T-cell (primary cell): Measurements from ENCODE around the gene TNFAIP6. TPM values are rescaled to one million over a fixed set of nuclear protein-coding genes. Genes with fewer than 3 reads are reported as not detected.

Experiments used
- ATAC-seq, 4 experiments: fragments of 200-7000 bp in 3 of 4; fragments of 150-1000 bp in 1 of 4; cut with Tn5 transposase; replicated peaks in 1 of 4; 1 replicate in 3 of 4; 2 replicates in 1 of 4; pipeline ENCODE4 v1.10.0; 2021; ENCODE audit warnings: moderate library complexity in 3 of 4, mild to moderate bottlenecking in 2 of 4, moderate number of reproducible peaks in 1 of 4
- CTCF ChIA-PET, 2 donors: fragments of 300-600 bp; sonication (Branson Sonifier 250); formaldehyde crosslinking; loops; one replicate each; lab custom pipeline; 2022; ENCODE audit warnings: antibody characterized with exemption in 2 of 2; lab: Charles Lee
- POLR2A ChIA-PET, 2 donors: fragments of 300-600 bp; sonication (Branson Sonifier 250); formaldehyde crosslinking; loops; one replicate each; lab custom pipeline; 2022; ENCODE audit warnings: antibody characterized with exemption in 2 of 2; lab: Charles Lee
- DNase-seq, 35 experiments: peaks; one replicate each; pipeline versions ENCODE4 v3.0.0 to v3.0.0-alpha.2; 2013 to 2023
- H3K27ac ChIP-seq: one replicate; pipeline ENCODE4 v1.5.1; 2013; ENCODE audit warnings: low read length
- H3K27me3 ChIP-seq, 2 experiments: replicated peaks in 1 of 2; 1 replicate in 1 of 2; 2 replicates in 1 of 2; pipeline versions ENCODE4 v1.6.1 to v1.7.0; 2013; ENCODE audit warnings: low read length in 1 of 2, mixed read lengths in 1 of 2; ENCODE audit not compliant: control insufficient read depth in 2 of 2, insufficient read depth in 2 of 2; ENCODE audit errors: extremely low read depth in 1 of 2
- H3K36me3 ChIP-seq, 2 donors: 1 replicate in 1 of 2; 2 replicates in 1 of 2; pipeline versions ENCODE4 v1.6.1 to v1.7.0; 2013; ENCODE audit warnings: low read length in 1 of 2; ENCODE audit not compliant: control insufficient read depth in 2 of 2, insufficient read depth in 1 of 2; ENCODE audit errors: extremely low read depth in 1 of 2
- H3K4me1 ChIP-seq, 2 experiments: 1 replicate in 1 of 2; 2 replicates in 1 of 2; pipeline versions ENCODE4 v1.6.1 to v1.7.0; 2013; ENCODE audit warnings: low read length in 2 of 2, mixed read lengths in 1 of 2; ENCODE audit not compliant: insufficient read depth in 2 of 2, control insufficient read depth in 1 of 2; ENCODE audit errors: extremely low read depth in 1 of 2
- H3K4me3 ChIP-seq, 2 donors: 1 replicate in 1 of 2; 2 replicates in 1 of 2; pipeline versions ENCODE4 v1.5.1 to v1.7.0; 2013; ENCODE audit warnings: mild to moderate bottlenecking in 2 of 2, low read length in 1 of 2, moderate library complexity in 1 of 2; ENCODE audit not compliant: control insufficient read depth in 1 of 2; ENCODE audit errors: extremely low read depth in 1 of 2
- H3K9me3 ChIP-seq: 2 replicates; pipeline ENCODE4 v1.7.0; 2013
- H3K27ac Mint-ChIP-seq, 2 donors: one replicate each; pipeline ENCODE4 v1.8.0; 2020 to 2021; ENCODE audit warnings: mild to moderate bottlenecking in 2 of 2, mixed read lengths in 2 of 2
- H3K27me3 Mint-ChIP-seq, 2 donors: one replicate each; pipeline ENCODE4 v1.8.0; 2021 to 2022; ENCODE audit warnings: mixed read lengths in 2 of 2
- H3K36me3 Mint-ChIP-seq: one replicate; pipeline ENCODE4 v1.8.0; 2021; ENCODE audit warnings: mixed read lengths
- H3K4me1 Mint-ChIP-seq, 3 donors: one replicate each; pipeline ENCODE4 v1.8.0; 2020 to 2022; ENCODE audit warnings: mixed read lengths in 3 of 3, mild to moderate bottlenecking in 1 of 3
- H3K4me3 Mint-ChIP-seq, 3 donors: one replicate each; pipeline ENCODE4 v1.8.0; 2020 to 2022; ENCODE audit warnings: mild to moderate bottlenecking in 3 of 3, mixed read lengths in 3 of 3, moderate library complexity in 3 of 3
- H3K9me3 Mint-ChIP-seq, 3 donors: one replicate each; pipeline ENCODE4 v1.8.0; 2020 to 2022; ENCODE audit warnings: mixed read lengths in 3 of 3
- WGBS: methylation state at CpG from one replicate; pipeline ENCODE4 v1.1.5; 2013; ENCODE audit warnings: missing lambda C conversion rate; ENCODE audit not compliant: insufficient coverage; 5-methylcytosine and 5-hydroxymethylcytosine counted together
- total RNA-seq, 35 experiments: library from RNA in 6 of 35; stranded (reverse) in 6 of 35; fragments of 120-200 nt in 1 of 35; gene quantifications; one replicate each; pipeline versions ENCODE4 v1.2.1 to v1.2.4 and lab custom pipeline; 2013 to 2026

The TNFAIP6 gene
- total RNA-seq, 5 donors from 2014 or later (not counting 1 experiment from before 2014, with no cell fraction given): not detected

DNA sequence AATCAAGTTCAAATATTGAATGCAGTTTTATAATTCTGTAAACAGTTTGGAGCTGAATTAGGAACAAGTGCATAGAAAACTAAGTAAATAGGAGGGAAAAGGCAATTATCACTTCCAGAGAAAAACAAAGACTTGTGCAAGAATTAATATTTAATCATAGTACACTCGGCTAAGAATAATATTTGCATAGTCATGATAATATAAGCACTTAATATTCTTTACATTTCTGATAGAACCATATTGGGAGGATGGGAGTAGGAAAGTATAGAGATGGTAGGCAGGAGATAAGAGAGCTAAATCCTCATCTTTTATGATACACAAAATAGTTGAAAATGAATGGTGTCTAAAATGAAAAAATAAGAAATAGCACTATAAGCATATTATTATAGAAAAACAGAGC is 27.4 kb upstream of the TNFAIP6 start:
- Histone ChIP-seq H3K36me3 (no peaks in the 10 kb centered on the region), H3K27ac (no peak overlapping the region), H3K4me1 (no peaks in the 10 kb centered on the region), H3K9me3 (no peaks in the 10 kb centered on the region), H3K4me3 (no peak overlapping the region), H3K27me3 (peaks cover 0 to 2% of the 10 kb centered on the region in 2 experiments)
- CTCF ChIA-PET: interaction anchor here in 1 of 2 donors (0.6 kb wide), 1 partner anchor 35 kb away, joined by 13 read pairs; no protein-coding TSS in a partner anchor
- DNase-seq (no peak), ATAC-seq (no peak)
- POLR2A ChIA-PET: no interaction called here
- Mint-ChIP-seq H3K27ac (no peak overlapping the region), H3K36me3 (no peaks in the 10 kb centered on the region), H3K4me3 (no peak overlapping the region), H3K4me1 (no peaks in the 10 kb centered on the region), H3K9me3 (no peaks in the 10 kb centered on the region), H3K27me3 (peaks cover 0 to 6% of the 10 kb centered on the region in 2 donors)
- no CpG with 5 or more reads among the region's 1 CpG for WGBS

DNA sequence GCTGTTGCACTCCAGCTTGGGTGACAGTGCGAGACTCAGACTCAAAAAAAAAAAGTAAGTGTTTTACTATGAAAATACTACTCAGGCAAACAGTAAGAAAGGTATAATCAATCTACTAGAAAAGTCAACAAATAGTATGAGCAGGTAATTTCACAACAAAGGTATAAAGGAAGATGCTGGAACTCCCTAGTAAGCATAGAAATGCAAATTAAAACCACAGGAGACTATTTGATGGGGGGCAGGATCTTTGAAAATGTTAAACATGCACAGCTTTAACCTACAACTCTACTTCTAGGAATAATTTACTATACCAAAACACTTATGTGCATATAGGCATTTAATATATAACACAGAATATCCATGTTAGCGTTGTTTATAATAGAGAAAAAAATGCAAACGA is 24.3 kb upstream of the TNFAIP6 start:
- H3K4me1 ChIP-seq: no peaks in the 10 kb centered on the region
- Mint-ChIP-seq H3K9me3 (no peaks in the 10 kb centered on the region), H3K27ac (no peak overlapping the region), H3K27me3 (peaks cover 0 to 15% of the 10 kb centered on the region in 2 donors), H3K4me1 (no peaks in the 10 kb centered on the region), H3K4me3 (no peak overlapping the region), H3K36me3 (no peaks in the 10 kb centered on the region)
- H3K27ac ChIP-seq: no peak overlapping the region
- WGBS: no CpG with 5 or more reads among the region's 3 CpGs
- DNase-seq (no peak), ATAC-seq (no peak)
- ChIA-PET CTCF (no interaction called here), POLR2A (interaction anchor here in 1 of 2 donors (0.6 to 0.7 kb wide), 2 partner anchors 25 to 35 kb away, joined by 3 to 5 read pairs; no protein-coding TSS in a partner anchor)
- H3K9me3 ChIP-seq: no peaks in the 10 kb centered on the region
- H3K27me3 ChIP-seq: no peaks in the 10 kb centered on the region
- H3K4me3 ChIP-seq: no peak overlapping the region
- H3K36me3 ChIP-seq: no peaks in the 10 kb centered on the region

DNA sequence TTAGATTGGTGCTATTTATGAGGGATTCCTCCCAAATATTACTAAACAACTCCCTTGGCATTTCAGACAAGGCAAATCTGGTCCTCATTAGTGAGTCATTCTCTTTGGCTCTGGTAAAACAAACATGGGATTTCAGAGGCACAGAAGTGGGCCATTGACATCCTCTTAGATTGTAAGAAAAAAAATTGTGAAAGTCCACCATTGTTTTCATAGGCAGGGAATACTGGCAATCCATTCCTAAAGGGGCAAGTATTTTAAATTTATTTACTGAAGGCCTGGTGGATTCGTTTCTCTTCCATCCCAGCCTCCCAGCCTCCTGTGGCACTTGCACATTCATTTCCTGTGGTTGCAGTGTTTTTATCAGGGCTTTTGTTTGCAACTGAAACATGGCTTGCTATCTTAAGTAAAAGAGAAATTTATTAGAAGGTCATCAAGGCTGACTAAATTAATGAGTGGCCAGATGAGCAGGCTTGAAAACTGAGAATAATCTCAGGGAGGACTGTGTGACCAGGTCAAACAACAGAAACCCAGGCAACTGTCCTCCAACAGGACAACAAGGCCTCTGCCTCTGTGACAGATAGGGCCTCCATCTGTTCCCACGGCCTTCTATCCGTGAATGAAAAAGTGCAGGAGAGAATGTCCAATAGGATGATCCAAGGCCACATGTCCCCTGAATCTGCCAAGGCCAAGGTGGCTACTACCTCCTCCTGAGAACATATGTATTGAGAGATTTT is 23.1 kb upstream of the TNFAIP6 start:
- no peaks in the 10 kb centered on the region for H3K36me3 ChIP-seq
- 81% methylated on average over 2 of the region's 3 CpGs for WGBS
- Mint-ChIP-seq H3K4me1 (no peaks in the 10 kb centered on the region), H3K36me3 (no peaks in the 10 kb centered on the region), H3K9me3 (no peaks in the 10 kb centered on the region), H3K27me3 (peaks cover 0 to 15% of the 10 kb centered on the region in 2 donors), H3K27ac (no peak overlapping the region), H3K4me3 (no peak overlapping the region)
- H3K4me1 ChIP-seq: no peaks in the 10 kb centered on the region
- H3K27me3 ChIP-seq: no peaks in the 10 kb centered on the region
- ChIA-PET CTCF (interaction anchor here in 1 of 2 donors (0.7 kb wide), 1 partner anchor 79 kb away, joined by 6 read pairs; no protein-coding TSS in a partner anchor), POLR2A (no interaction called here)
- H3K27ac ChIP-seq: no peak overlapping the region
- no peak overlapping the region for H3K4me3 ChIP-seq
- ATAC-seq (no peak), DNase-seq (no peak)
- no peaks in the 10 kb centered on the region for H3K9me3 ChIP-seq

DNA sequence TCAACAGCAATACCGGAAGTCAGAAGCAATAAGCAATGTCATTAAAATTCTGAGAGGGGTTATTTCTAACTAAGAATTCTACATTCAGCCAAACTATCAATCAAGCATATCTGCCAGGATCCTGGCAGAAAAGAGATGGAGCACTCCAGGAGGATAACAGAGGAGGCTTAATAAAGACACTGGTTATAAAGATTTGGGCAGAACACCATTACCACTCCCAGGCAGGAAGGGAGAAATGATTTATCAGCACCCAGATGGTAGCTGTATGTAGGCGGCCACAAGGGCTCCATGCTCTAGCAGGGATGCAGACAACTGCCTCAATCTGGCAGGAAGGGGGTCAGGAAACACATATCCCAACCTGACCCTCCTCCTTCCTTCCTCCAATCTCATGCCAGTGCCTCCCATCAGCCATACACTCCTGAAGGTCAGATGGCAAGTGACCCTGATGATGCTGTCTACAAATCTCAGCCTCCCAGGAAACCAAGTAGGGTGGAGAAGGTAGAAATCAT is 20.5 kb upstream of the TNFAIP6 start:
- no CpG with 5 or more reads among the region's 2 CpGs for WGBS
- Histone ChIP-seq H3K36me3 (no peaks in the 10 kb centered on the region), H3K27me3 (no peaks in the 10 kb centered on the region), H3K4me1 (no peaks in the 10 kb centered on the region), H3K4me3 (no peak overlapping the region), H3K27ac (no peak overlapping the region), H3K9me3 (no peaks in the 10 kb centered on the region)
- Mint-ChIP-seq H3K27ac (no peak overlapping the region), H3K36me3 (no peaks in the 10 kb centered on the region), H3K9me3 (peaks cover 0 to 11% (median 6%) of the 10 kb centered on the region in 3 donors), H3K4me3 (no peak overlapping the region), H3K27me3 (peaks cover 3 to 11% of the 10 kb centered on the region in 2 donors), H3K4me1 (no peaks in the 10 kb centered on the region)
- ATAC-seq: no peak
- POLR2A ChIA-PET: no interaction called here
- DNase-seq: no peak
- CTCF ChIA-PET: no interaction called here

DNA sequence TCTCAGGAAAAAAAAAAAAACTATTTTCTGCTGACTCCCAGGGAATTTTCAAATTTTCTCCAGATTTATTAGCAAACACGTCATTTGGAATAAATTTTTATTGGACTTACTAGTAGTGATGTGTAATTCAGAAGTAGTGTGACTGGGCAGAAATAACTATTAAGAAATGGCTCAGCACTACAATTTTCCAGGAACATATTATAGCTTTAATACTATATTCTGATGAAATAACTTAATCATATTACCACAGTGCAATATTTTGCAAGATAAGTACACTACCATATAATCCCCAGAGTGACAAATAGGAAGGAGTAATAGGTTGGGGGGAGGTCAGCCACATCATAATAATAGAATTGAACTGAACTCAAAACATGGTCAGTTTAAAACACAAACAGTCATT is 19.7 kb upstream of the TNFAIP6 start:
- H3K4me1 Mint-ChIP-seq: no peaks in the 10 kb centered on the region
- no peak overlapping the region for H3K4me3 Mint-ChIP-seq
- CTCF ChIA-PET: no interaction called here
- Histone ChIP-seq H3K27me3 (no peaks in the 10 kb centered on the region), H3K9me3 (no peaks in the 10 kb centered on the region), H3K36me3 (no peaks in the 10 kb centered on the region), H3K4me1 (no peaks in the 10 kb centered on the region), H3K4me3 (no peak overlapping the region), H3K27ac (no peak overlapping the region)
- H3K36me3 Mint-ChIP-seq: no peaks in the 10 kb centered on the region
- H3K27ac Mint-ChIP-seq: no peak overlapping the region
- H3K27me3 Mint-ChIP-seq: peaks cover 3 to 14% of the 10 kb centered on the region in 2 donors
- no CpG with 5 or more reads among the region's 1 CpG for WGBS
- POLR2A ChIA-PET: no interaction called here
- DNase-seq (no peak), ATAC-seq (no peak)
- H3K9me3 Mint-ChIP-seq: peaks cover 0 to 11% (median 6%) of the 10 kb centered on the region in 3 donors

DNA sequence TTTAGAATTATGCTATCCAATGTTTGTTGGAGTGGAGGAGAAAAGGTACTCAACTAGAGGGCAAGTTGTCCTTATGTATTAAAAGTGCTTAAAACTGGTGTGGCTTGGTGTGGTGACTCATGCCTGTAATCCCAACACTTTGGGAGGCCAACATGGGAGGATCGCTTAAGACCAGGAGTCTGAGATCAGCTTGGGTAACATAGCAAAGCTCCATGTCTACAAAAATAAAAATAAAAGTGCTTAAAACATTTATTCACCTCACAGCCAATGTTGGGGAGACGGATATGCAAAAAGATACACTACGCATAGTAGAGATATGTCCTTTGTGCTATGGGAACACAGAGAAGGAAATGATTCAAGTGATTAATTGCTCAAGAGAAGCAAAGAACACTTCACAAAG is 19.3 kb upstream of the TNFAIP6 start:
- H3K27me3 ChIP-seq: no peaks in the 10 kb centered on the region
- no peaks in the 10 kb centered on the region for H3K36me3 ChIP-seq
- Mint-ChIP-seq H3K4me3 (no peak overlapping the region), H3K27ac (no peak overlapping the region), H3K9me3 (peaks cover 0 to 11% (median 6%) of the 10 kb centered on the region in 3 donors), H3K27me3 (peaks cover 3 to 14% of the 10 kb centered on the region in 2 donors), H3K36me3 (no peaks in the 10 kb centered on the region), H3K4me1 (no peaks in the 10 kb centered on the region)
- DNase-seq: no peak
- no peak overlapping the region for H3K4me3 ChIP-seq
- H3K4me1 ChIP-seq: no peaks in the 10 kb centered on the region
- ChIA-PET CTCF (no interaction called here), POLR2A (no interaction called here)
- no CpG with 5 or more reads among the region's 3 CpGs for WGBS
- ATAC-seq: no peak
- no peak overlapping the region for H3K27ac ChIP-seq
- no peaks in the 10 kb centered on the region for H3K9me3 ChIP-seq
